ENCODE data around the gene PGRMC2.

The PGRMC2 gene, protein sequence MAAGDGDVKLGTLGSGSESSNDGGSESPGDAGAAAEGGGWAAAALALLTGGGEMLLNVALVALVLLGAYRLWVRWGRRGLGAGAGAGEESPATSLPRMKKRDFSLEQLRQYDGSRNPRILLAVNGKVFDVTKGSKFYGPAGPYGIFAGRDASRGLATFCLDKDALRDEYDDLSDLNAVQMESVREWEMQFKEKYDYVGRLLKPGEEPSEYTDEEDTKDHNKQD

DNA sequence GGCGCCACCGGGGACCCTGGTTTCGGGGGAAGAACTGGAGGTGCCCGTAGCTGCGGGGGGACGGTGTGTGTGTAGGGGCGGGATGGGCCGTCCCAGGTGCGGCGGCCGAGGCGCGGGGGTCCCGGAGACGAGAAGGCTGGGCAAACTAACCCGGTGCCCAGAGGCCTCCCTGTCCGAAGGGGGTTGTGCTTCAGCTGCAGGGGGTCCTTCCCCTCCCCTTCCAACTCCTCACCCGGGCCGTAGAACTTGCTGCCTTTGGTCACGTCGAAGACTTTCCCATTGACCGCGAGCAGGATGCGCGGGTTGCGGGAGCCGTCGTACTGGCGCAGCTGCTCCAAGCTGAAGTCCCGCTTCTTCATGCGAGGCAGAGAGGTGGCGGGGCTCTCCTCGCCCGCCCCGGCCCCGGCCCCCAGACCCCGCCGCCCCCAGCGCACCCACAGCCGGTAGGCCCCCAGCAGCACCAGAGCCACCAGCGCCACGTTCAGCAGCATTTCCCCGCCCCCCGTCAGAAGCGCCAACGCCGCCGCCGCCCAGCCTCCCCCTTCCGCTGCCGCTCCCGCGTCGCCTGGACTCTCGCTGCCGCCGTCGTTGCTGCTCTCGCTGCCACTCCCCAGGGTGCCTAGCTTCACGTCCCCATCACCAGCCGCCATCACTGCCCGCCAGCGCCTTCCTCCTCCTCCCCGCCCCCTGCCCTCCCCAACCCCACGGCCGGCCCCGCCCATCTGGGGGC lies at the start of gene PGRMC2:
Gene PGRMC2, minus strand, starts transcription at position 673 of the 730 bp plus-strand sequence. Its CDS starts 23 bp downstream, at position 650.
- DNase-seq: no peak

DNA sequence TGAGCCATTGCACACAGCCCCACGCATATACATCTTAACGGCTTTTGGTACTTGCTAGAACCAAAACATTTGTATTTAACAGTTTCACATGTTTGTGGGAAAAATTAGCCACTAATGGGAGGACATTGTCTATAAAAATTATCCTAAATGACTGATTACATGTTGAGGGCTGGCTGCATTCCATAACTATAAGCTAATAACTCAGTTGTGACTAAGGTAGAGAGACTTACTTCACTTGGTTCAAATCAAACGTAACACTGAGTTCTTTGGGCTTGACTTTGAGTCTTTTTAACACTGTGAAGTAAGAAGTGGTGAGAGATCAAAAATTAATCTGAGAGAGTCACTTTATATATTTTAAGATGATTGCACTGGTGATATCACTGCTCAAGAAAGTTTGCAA lies 47.9 kb upstream of the PGRMC2 start:
- DNase-seq: no peak

DNA sequence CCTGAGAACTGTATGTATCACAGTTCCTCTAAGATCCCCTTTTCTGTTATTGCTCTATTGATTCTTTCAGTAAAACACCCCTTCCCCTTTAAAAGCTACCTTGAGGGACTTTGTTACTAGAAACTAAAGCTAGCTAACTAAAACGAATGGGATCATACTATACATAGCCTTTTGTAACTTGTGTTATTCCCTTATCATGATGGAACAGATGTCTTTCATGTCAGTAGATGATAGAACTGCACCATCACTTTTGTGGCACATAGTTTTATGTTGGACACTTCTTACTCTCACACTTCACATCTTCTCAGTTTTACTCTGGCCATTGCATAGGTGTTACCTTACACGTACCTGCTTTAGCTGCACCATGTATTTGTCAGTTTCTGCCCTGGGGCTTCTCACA lies 46.6 kb upstream of the PGRMC2 start:
- no peak for DNase-seq

DNA sequence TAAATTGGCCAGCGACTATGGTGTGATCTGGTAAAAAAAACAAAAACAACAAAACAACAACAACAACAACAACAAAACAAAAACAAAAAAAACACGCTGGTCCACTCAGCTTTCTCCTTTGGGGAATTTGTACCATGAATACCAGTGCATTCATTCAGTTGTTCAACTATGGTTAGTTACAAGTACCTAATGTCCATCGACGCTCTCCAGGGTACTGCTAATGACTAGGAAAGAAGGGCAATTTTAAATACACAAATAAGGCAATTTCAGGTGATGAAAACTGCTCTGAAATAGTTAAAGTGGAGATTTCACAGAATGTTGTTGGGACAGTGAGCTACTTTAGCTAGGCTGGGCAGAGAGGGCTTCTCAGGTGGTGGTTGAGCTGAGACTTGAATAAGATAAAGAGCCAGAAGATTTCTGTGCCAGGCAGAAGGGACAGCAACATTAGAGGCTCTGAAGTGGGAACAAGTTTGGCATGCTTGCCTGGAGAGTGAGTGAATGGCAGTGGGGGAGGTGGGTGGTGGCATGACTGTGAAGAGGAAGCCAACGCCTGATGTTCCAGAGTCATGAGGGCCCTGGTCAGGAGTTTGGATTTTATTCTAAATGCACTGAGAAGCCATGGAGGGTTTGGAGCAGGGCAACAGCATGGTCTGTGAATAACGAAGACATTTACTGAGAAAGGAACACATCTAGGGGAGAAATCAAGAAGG lies 45.9 kb upstream of the PGRMC2 start:
- no peak for DNase-seq

DNA sequence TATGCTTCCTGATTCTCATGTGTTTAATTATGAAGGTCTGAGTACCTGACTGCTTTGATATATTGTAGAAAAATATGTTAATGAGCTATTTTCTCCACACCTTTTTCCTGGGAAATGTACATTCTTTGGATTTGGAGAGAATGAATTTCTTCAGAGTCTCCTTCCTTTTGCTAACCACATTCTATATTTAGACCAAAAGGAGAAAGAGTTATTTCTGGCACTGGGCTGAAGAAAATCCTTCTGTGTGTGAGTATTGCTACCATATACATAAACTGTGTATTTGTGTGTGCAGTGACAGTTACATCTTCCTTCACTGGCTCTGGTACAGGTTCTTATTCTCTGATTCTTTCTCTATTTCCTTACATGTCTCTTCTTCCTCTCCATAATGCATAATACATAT lies 44.5 kb upstream of the PGRMC2 start:
- no peak for DNase-seq

DNA sequence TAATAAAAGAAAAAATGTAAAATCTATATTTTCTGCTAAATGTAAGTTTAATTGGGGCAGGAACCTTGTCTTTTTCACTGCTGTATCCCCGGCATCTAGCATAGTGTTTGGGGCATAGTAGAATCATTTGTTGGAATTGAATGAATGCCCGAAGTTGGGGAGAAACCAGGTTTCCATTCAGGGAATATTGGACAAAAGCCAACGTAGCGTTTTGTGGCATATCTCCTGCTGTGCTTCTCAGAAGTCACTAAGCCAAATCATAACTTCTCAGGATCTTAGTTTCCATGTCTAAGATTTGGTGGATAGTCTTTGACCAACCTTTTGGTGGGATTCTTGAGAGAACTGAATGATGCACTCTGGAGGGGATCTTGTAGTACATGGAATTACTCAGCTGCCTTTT lies 42.0 kb upstream of the PGRMC2 start:
- no peak for DNase-seq

DNA sequence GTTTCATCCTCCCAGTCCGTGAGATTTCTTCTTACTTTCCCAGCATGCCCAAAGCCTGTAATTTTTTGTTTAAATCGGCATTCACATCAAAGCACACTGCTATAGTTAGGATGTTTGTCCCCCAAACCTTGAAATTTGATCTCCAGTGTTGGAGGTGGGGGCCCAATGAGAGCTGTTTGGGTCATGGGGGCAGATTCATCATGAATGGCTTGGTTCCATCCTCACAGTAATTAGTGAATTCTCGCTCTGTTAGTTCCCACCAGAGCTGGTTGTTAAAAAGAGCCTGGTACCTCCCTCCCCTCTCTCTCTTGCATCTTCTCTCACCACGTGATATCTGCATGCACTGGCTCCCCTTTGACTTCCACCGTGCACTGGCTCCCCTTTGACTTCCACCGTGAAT lies 40.5 kb upstream of the PGRMC2 start:
- DNase-seq: no peak

DNA sequence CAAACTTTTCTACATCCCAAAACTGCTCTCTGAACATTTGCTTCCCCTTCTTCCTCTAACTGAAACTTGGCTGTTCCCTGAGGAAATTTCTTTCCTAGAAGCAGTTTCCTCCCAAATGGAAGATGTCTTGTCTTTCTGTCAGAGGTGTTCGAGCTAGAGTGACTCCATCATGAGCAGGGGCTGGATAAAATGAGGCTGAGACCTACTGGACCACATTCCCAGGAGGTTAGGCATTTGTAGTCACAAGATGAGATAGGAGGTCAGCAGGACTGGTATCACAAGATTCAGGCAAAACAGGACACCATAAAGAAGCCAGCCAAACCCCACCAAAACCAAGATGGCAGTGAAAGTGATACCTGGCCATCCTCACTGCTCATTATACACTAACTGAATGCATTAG lies 35.8 kb upstream of the PGRMC2 start:
- DNase-seq: no peak

DNA sequence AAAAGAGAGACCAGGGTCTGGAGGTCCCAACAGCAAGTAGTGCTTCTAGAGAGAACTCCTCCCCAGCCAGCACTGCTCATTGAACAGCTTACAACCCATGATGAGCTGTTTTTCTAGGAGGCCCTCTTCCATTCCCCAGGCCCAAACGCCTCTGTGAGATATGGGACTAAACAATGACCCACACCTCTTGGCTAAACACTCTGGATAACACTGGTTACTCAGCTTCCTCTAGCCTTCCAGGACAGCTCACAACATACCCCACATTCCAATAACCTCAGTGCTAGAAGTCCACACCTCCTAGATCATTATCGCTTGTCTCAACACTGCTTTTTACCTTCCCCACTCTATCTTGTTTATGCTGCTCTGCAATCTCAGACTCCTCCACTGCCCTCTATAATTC lies 35.4 kb upstream of the PGRMC2 start:
- DNase-seq: no peak

DNA sequence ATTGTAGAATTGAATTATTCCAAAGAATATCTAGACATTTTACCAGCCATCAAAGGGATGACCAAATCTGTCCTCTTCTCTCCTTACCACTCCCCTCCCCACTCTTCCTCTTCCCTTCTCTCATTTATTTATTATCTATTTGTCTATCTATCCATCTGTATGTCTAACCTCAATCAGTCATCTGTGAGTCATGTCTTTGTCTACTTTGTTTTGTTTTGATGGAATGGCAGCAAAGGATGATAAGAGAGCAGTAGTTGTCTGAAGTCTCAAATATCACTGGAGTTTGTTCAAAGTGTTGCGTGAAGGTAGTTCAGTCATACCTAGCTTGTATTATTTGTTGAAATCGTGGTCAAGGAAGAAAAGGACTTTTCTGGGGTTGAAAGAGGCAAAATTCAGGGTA lies 34.7 kb upstream of the PGRMC2 start:
- no peak for DNase-seq

DNA sequence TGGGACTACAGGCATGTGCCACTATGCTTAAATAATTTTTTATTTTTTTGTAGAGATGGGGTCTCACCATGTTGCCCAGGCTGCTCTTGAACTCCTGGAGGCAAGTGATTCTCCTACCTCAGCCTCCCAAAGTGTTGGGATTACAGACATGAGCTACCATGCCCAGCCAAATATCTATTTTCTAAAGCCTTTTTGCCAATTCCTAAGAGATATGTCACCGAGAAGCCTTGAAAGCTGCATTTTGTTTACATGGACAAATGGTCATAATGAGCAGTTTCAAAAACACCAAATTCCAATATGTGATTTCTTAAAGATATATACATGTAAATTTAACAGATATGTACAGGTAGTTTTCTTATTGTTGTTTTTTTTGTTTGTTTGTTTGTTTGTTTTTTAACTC lies 33.0 kb upstream of the PGRMC2 start:
- no peak for DNase-seq

DNA sequence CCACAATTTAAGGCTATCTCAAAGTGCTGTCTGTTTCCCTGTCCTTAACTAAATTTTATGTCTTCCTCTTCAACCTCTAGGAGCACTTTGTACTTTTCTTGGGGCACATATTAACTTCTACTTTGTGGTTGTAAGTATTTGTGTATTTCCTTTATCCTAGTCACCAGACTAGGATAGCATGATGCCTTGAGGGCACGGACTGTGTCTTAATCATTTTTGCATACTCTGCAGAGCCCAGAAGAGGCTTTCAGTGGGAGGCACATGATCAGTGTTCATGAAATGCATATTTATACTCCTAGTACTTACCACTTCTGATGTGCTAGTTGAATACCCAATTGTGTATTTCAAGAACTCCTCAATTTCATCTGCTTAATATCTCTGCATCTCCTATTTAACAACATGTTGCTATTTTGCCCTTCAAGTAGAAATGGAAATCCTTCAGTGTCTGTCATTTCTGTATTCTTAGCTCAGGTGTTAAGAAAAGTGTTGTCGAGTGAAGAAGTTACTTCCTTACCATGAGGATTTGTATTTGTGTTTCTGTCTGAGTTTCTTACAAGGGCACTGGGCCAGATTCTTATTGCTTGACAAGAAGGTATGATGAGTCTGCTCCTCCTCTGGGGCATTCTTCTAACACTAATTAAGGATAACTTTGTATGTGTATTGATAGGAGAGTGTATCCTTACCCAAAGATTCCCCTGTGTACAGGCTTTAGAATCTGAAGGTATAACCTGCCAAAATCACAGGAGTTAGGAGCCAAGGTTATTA lies 28.3 kb upstream of the PGRMC2 start:
- DNase-seq: no peak

DNA sequence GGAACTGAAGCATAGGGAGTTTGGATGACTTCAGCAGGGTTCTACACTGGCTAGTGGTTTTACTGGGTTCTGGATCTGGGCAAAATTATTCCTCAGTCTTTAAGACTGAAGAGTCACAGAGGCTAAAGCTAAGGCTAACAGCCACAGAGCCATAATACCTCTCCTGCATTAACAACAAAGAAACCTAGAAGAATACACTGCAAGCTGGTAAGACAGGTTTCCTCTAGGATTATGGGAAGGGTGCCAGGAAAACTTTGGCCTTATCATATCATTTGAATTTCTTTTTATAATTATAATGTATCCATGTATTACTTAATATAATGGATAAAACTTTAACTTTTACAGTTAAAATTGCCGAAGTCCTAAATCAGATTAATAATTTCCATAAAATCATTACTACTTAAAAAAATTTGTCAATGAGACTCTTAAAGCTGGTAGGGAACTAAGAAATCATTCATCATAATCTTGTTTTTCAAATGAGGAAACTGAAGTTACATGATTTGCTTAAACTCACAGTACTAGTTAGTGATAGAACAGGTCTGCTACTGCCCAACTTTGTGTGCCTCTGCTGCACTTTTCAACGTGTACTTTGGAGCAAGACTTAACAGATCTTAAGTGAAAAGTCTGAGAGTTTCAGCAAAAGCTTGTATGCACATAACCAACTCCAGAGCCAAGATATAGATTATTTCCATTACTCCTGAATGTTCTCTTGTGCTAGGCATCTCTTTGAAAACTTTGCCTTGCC lies 24.2 kb upstream of the PGRMC2 start:
- DNase-seq: no peak

DNA sequence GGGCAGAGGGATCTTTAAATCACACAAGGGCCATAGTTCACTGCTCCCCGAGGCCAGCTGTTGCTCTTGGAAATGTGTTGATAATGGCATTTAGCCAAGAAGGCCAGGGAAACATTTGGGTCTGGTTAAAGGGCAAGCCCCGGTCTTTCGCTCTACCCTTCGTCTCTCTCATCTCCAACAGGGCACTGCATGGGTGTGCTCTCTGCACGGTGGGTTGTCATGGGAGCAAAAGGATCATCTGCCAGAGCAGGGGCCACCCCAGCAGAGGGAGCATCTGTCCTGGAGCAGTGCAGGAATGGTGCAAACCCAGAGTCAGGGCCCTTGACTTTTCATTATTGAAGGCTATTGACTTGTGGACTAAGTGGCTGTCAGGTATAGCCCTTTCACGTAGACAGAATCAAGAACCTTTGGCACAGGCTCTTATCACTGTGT lies 22.7 kb upstream of the PGRMC2 start:
- no peak for DNase-seq

DNA sequence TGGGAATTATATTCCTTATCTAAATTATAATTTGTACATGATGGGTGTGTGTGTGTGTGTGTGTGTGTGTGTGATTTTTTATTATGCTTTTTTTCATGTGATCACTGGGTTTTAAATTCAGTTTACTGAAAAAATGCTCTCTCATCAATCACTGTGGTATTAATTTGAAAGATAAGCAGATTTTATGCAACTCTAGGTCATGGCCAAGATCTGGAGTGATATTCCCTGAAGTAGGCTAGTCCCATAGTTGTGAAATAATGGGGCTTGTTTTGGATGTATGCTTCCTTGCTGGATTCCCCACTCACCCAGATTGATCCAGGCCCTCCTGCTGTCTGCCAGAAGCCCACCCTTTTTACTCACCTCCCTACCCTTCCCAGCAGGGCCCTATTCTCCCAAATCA lies 22.0 kb upstream of the PGRMC2 start:
- DNase-seq: no peak

DNA sequence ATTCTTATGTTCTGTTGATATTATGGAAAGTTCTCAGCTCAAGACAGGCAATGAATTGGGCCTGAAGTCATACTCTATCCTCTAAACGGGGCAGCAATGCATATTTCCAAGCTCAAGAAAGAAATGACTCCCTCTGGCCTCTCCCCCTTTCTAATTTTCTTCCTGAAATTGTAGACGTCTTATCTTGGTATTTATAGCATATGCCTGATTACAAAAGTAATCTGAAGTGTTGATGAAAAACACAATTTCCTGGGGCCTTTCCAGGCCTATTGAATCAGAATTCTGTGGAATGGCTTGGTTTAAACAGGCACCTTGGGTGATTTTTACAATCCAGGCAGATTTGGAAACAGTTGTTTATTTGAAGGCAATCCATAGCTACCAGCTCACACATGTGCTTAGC lies 21.4 kb upstream of the PGRMC2 start:
- no peak for DNase-seq

DNA sequence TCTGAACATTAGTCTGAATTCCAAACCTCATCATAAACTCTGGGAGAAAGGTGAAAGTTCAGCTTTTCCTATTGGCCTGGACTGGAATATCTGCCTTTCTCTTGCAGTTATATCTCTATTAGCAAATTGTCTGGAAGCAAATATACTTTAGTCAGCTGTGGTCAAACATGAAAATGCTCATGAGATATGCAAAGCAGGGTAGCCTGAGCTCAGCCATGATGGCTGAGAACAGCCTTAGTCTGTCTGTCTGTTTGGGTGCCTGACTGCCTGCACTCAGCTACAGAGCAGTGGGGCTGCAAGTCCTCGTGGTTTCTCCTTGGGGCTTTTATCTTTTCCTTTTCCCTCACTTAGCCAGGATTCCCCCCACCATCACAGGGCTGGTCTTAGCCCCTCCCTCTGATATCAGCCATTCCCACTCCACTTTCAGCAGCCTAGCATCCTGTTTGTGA lies 19.5 kb upstream of the PGRMC2 start:
- no peak for DNase-seq

DNA sequence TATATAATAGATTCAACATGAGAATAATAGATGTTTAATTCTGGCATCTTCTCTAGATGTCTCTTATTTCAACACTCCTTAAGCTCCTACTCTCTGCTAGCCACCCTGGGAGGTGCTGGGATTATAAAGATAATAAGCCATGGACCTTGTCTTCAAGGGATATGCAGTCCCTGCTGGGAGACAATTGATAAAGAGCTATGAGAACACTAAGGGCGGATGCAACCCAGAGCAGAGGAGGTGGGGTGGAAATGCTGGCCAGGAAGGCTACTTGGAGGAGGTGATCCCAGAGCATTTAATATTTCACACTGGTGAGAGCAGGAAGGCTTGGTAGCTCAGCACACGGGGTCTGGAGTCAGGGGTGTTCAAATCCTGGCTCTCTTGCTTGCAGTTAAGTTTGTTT lies 18.3 kb upstream of the PGRMC2 start:
- no peak for DNase-seq

DNA sequence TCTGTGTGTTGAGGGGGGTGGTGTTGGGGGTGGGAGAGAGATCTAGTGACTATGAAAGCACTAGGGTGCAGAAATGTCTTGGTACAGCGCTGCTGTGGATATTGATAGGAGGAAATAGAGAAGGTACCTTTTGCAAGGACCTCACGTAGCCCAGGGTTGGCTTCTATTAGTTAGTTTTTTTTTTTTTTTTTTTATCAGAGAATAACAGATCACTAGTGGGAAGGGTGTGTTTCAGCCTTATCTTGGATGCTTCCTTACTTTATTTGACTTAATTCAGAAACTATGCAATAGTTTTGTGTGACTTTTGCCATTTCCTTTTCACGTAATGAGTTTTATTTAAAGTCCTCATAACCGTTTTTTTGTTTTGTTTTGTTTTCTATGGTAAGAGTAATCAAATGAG lies 16.4 kb upstream of the PGRMC2 start:
- no peak for DNase-seq

DNA sequence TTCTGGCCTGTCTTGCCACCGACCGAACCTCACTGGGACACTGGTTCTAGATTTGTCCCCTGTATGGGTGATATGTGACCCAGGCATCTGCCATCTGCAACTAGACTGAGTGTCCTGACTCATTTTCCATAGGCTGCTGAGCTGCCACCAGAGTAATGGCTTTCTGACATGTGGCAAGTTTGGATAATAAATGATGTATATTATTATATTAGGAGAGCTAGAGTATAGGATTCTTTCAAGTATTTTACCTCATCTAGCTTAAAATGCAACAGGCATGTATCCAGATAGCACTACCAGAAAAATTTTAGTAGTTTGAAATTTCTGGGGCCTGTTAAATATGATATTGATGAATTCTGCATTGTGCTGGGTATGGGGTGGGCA lies 15.8 kb upstream of the PGRMC2 start:
- no peak for DNase-seq

DNA sequence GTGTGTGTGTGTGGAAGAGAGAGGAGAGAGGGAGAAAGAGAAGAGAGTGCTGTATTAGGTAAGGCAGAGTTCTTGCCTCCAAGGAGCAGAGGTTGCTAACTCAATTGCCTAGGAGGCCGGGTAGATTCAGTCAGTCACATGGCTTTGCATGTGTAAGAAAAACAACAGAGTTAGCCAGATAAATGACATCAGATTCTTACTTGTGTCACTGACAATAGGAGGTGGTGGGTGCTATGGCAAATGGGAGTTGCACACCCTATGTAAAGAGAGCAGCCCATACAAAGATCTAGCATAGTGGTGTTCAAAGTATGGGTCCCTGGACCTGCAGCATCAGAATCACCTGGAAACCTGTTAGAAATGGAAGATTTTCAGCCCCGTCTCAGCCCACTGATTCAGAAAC lies 14.4 kb upstream of the PGRMC2 start:
- DNase-seq: no peak

DNA sequence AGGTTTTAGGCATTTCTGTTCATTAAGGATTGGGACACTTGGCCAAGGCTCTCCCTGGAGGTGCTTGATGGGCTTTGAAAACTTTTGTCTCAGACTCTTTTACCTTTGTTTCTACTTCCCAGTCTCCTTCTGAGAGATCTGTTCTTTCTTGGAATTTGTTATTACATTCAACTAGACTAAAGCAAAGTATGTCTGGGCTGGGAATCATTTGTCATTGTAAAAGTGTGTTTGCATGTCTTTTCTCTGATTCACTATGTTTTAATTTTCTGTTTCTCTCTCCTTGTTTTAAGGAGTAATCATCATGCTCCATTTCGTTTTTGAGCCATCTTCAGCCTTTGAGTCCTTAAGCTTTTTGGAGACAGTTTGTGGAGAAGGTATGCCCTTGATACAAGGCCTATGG lies 12.2 kb upstream of the PGRMC2 start:
- no peak for DNase-seq

DNA sequence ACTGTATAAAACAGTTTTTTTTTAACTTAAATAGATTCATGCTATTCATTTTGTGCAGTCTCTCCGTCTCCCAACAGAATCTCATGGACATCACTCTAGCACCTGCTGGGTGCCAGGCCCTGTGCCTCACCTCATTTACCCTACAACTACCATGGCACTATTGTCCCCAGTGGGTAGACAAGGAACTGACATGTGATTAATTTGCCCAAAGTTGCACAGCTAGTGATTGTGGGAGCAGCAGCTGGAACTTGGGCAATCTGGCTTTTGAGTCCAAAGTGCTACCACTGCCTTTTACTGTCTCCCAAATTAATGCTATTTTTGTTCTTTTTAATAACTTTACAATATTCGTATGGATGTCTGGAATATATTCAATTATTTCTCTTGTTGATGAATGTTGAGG lies 11.2 kb upstream of the PGRMC2 start:
- no peak for DNase-seq
